Measurements from ENCODE around the gene RAD21L1.
"Not testable (repeated sequence)": the region's sequence is repeated elsewhere in the genome, so short reads cannot be mapped to it uniquely, and the experiment has no call there.

The RAD21L1 gene

DNA sequence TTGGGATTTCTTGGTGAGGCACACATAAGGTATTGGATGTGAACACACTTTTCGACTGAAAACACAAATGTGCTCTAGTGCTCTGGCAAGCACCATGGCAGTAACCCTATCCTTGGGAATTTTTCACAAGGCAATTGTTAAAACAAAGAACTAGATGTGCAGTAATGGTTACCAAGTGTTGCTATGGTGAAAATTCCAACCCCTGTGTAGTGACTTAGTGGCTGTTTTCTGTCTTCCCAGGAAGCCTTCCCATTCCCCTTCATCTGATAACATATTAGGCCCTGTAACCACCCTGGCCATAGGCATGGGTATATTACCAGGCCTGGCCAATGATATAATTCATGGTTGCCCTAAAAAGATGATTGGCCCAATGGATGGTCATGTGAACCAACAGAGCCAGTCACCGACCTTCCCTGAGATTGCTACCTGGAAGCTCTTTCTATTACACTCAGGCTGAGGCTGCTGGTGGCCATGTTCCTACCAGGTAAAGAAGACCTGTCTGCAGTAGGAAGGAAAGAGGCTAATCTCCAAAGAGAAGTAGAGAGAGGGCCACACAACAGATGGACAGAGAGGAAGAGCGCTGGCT is 18.5 kb upstream of the RAD21L1 start:
- Histone ChIP-seq H3K9me3 (no peaks in the 10 kb centered on the region), H3K36me3 (no peaks in the 10 kb centered on the region), H3K27me3 (no peaks in the 10 kb centered on the region), H3K27ac (no peak overlapping the region), H4K20me1 (no peaks in the 10 kb centered on the region), H3K4me2 (no peak overlapping the region), H3K9ac (no peak overlapping the region), H3K4me1 (no peaks in the 10 kb centered on the region), H3K4me3 (no peak overlapping the region)
- no peak for TF ChIP-seq Cebpa-rat (IDR thresholded peaks at IDR 0.05)

DNA sequence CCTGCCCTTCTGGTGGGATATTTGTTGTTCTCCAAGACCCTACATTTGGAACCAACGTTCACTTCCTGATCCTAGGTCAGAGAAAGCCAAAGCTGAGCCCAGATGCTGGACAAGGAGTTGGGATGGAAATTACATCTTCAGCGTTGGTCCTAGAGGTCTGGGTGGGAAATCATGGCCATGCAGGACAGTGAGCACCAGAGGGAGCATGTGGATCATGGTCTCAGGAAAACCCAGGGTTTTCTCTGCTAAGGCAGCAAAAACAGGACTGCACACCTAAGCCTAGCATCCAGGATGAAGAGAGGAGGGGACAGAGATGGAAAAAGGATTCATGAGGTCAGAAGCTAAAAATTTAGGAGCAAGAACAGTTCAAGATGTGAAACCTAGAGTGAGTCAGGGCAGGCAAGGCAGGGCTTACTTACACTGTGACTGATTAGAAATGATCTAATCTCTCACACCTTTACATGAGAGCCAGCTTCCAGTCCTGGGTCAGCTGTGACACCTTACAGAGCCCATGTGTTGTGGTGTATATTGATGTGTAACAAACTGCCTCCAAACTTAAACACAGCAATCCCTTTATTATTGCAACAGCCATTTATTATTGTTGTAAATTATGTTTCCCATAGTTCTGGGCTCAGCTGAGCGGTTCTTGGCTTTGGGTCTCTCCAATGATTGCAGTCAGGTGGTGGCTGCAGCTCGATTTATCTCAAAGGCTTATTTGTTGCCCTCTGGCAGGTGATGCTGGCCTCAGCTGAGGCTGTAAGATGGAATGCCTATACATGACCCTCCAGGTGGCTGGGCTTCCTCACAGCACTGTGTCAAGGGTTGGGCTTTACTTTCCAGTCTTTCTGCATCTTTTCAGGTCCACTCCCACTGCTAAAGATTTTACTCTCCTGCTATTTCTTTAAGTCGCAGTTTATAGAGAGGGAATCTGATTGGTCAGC is 16.1 kb upstream of the RAD21L1 start:
- H3K9ac ChIP-seq: no peak overlapping the region
- H3K36me3 ChIP-seq: no peaks in the 10 kb centered on the region
- no peaks in the 10 kb centered on the region for H3K4me1 ChIP-seq
- no peaks in the 10 kb centered on the region for H3K9me3 ChIP-seq
- no peaks in the 10 kb centered on the region for H3K27me3 ChIP-seq
- H3K4me2 ChIP-seq: no peak overlapping the region
- no peaks in the 10 kb centered on the region for H4K20me1 ChIP-seq
- H3K27ac ChIP-seq: no peak overlapping the region
- TF ChIP-seq Cebpa-rat (IDR thresholded peaks at IDR 0.05): no peak
- no peak overlapping the region for H3K4me3 ChIP-seq

DNA sequence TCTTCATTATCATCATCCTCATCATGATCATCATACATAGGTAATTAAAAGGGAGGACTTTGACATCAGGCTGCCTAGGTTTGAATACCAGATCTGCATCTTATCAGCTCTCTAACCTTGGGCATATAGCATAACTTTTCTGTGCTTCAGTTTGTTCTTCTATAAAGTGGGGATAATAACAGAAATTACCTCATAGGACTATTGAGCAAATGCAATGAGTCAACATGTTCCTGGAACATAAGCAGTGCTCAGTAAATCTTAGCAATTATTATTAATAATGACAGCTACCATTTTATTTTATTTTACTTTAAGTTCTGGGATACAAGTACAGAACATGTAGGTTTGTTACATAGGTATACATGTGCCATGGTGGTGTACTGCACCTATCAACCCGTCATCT is 15.3 kb upstream of the RAD21L1 start:
- no peaks in the 10 kb centered on the region for H3K9me3 ChIP-seq
- no peaks in the 10 kb centered on the region for H3K36me3 ChIP-seq
- H3K4me2 ChIP-seq: no peak overlapping the region
- peaks cover 1% of the 10 kb centered on the region for H3K4me1 ChIP-seq
- no peak for TF ChIP-seq Cebpa-rat (IDR thresholded peaks at IDR 0.05)
- no peaks in the 10 kb centered on the region for H3K27me3 ChIP-seq
- no peak overlapping the region for H3K4me3 ChIP-seq
- H4K20me1 ChIP-seq: no peaks in the 10 kb centered on the region
- no peak overlapping the region for H3K9ac ChIP-seq
- no peak overlapping the region for H3K27ac ChIP-seq

DNA sequence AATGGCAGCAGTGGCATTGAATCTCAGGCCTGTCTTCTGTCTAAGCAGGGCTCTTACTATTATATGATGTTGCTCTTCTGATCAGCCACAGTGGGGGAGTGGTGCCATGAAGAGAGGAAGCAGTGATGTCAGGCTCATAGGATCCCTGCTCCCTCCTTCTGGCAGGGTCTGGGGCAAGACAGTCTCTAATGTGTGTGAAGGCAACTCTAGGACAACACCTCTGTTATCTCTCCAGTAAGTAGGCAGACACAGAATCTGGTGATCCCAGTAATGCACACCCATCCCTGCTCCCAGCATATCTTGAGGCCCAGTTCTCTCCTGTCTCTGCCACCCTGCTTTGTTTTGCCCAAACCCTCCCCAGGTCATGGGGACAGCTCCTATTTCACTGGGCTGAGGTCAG is 13.8 kb upstream of the RAD21L1 start:
- Histone ChIP-seq H3K9me3 (no peaks in the 10 kb centered on the region), H3K36me3 (no peaks in the 10 kb centered on the region), H3K4me2 (no peak overlapping the region), H3K27me3 (no peaks in the 10 kb centered on the region), H3K27ac (no peak overlapping the region), H4K20me1 (no peaks in the 10 kb centered on the region), H3K9ac (no peak overlapping the region), H3K4me1 (peaks cover 9% of the 10 kb centered on the region), H3K4me3 (no peak overlapping the region)
- no peak for TF ChIP-seq Cebpa-rat (IDR thresholded peaks at IDR 0.05)

DNA sequence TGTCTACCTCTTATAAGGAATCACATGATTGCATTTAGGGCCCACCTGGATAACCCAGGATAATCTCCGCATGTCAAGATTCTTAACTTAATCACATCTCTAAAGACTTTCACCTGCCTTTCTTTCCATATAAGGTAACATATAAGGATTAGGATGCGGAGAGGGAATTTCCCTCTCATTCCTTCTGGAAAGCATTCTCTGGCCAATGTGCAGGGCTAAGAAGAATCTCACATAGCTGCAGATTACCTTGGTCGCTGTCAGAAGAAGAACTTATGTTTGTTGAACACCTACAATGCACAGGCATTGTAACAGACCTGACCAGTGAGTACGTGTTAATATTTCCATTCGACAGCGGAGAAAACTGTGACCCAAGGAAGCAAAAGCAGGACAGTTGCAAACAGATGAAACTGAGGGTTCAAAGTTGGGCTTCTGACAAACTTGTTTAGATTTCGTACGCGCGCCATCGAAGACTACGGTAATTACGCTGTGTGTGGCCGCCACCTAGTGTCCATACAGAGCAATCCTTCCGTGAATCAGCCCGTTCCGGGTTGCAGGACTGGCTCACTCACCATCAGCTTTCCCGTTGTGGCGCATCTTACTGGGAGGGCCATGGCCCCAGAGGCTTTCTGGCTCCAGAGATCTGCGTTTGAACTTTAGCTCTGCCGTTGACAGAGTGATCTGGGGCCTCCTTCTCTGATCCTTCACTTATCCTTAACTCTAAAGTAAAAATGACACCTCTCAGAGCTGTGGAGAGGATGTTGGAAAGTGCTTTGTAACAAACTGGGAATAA is 13.0 kb upstream of the RAD21L1 start:
- no peak overlapping the region for H3K9ac ChIP-seq
- no peak for TF ChIP-seq Cebpa-rat (IDR thresholded peaks at IDR 0.05)
- no peaks in the 10 kb centered on the region for H3K36me3 ChIP-seq
- H3K4me1 ChIP-seq: peaks cover 9% of the 10 kb centered on the region
- H3K27ac ChIP-seq: no peak overlapping the region
- no peak overlapping the region for H3K4me3 ChIP-seq
- H3K27me3 ChIP-seq: no peaks in the 10 kb centered on the region
- H3K4me2 ChIP-seq: no peak overlapping the region
- H3K9me3 ChIP-seq: no peaks in the 10 kb centered on the region
- no peaks in the 10 kb centered on the region for H4K20me1 ChIP-seq

DNA sequence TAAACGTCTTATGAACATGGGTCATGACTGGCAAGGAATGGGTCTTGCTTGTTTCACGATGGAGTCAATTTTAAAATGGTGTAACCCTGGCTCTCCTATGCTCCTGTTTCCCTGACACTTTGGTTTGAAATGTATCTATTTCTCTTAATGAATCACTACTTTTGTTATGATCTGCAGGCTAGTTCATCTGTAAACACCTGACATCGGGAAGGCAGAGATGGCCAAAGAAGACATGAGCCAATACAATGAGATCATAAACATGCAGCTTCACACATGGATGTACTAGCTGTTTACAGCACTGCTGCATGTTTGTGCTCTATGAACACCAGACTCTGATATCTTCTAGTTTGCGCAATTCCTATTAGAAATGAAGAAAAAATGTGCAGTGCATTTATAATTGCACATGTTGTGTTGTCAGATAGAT is 11.0 kb upstream of the RAD21L1 start:
- Histone ChIP-seq H3K27me3 (no peaks in the 10 kb centered on the region), H3K27ac (no peak overlapping the region), H3K36me3 (no peaks in the 10 kb centered on the region), H4K20me1 (no peaks in the 10 kb centered on the region), H3K4me3 (no peak overlapping the region), H3K4me1 (peaks cover 9% of the 10 kb centered on the region), H3K9me3 (no peaks in the 10 kb centered on the region), H3K4me2 (no peak overlapping the region), H3K9ac (no peak overlapping the region)
- no peak for TF ChIP-seq Cebpa-rat (IDR thresholded peaks at IDR 0.05)

DNA sequence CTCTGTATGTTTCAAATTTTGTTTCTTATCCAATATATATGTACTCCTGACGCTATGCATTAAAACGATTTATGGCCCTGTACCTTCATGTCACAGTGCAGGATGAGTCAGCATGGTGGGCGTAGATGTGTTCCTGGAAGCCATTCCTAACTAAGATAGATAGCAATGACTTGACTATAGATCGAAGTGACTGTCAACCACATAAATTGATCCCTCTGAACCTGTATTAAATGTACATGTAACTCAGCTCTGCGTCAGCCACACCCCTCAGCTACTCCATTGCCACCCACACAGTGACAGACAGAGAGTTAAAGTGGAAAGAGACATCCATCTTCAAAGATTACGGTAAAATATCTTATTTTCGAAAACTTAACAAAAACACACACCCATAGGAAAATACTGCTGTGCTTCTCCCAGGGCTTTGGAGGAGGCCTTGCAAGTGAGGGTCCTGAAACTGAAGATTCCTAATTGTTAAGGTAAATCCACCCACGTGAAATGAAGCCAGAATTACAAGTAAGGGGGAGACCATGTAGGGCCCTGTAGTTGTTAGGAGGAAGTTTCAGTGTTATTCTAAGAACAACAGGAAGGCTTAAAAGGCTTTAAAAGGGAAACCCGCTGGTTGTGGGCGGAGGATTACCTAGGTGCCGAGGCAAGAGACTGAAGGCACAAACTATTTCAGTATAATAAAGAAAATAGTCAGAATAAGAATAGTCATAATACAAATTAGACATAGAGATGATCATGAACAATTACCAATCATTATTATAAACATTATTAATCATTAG is 10.3 kb upstream of the RAD21L1 start:
- H3K9me3 ChIP-seq: no peaks in the 10 kb centered on the region
- H3K4me3 ChIP-seq: no peak overlapping the region
- H3K4me1 ChIP-seq: peaks cover 9% of the 10 kb centered on the region
- H3K27me3 ChIP-seq: no peaks in the 10 kb centered on the region
- H3K9ac ChIP-seq: no peak overlapping the region
- H3K36me3 ChIP-seq: no peaks in the 10 kb centered on the region
- TF ChIP-seq Cebpa-rat (IDR thresholded peaks at IDR 0.05): no peak
- H3K27ac ChIP-seq: no peak overlapping the region
- H4K20me1 ChIP-seq: no peaks in the 10 kb centered on the region
- peak overlapping the region; percentile 20; the same call in 1 of the 2 replicates for H3K4me2 ChIP-seq

DNA sequence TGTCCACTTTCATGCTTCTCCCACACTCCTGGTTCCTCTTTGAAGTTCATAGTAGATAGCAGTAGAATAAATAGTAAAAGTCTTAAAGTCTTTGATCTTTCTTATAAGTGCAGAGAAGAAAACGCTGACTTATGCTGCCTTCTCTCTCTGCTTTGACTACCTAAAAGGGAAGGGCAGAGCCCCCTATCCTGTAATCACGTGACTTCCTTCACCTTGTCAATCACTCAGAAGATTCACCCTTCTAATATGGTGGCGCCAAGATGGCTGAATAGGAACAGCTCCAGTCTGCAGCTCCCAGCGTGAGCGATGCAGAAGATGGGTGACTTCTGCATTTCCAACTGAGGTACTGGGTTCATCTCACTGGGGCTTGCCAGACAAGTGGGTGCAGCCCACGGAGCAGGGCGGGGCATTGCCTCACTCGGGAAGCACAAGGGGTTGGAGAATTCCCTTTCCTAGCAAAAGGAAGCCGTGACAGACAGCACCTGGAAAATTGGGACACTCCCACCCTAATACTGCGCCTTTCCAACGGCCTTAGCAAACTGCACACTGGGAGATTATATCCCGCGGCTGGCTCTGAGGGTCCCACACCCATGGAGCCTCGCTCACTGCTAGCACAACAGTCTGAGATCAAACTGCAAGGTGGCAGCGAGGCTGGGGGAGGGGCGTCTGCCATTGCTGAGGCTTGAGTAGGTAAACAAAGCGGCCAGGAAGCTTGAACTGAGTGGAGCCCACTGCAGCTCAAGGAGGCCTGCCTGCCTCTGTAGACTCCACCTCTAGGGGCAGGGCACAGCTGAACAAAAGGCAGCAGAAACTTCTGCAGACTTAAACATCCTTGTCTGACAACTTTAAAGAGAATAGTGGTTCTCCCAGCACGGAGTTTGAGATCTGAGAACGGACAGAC is 9.1 kb upstream of the RAD21L1 start:
- peak overlapping the region; percentile 20; the same call in 1 of the 2 replicates for H3K4me2 ChIP-seq
- H4K20me1 ChIP-seq, H3K36me3 ChIP-seq: not testable (repeated sequence)

DNA sequence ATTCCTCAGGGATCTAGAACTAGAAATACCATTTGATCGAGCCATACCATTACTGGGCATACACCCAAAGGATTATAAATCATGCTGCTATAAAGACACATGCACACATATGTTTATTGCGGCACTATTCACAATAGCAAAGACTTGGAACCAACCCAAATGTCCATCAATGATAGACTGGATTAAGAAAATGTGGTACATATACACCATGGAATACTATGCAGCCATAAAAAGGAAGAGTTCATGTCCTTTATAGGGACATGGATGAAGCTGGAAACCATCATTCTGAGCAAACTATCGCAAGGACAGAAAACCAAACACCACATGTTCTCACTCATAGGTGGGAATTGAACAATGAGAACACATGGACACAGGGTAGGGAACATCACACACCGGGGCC is 3.1 kb upstream of the RAD21L1 start:
- not testable (repeated sequence) for H3K9me3 ChIP-seq, H4K20me1 ChIP-seq, H3K4me2 ChIP-seq, H3K4me1 ChIP-seq, H3K27ac ChIP-seq, H3K4me3 ChIP-seq, H3K9ac ChIP-seq, H3K36me3 ChIP-seq
- peaks cover 18% of the 10 kb centered on the region for H3K27me3 ChIP-seq

More for the DNA sequence above, 9.1 kb upstream of the RAD21L1 start:
- H3K4me3 ChIP-seq, H3K9ac ChIP-seq, H3K27me3 ChIP-seq, H3K9me3 ChIP-seq, H3K27ac ChIP-seq, H3K4me1 ChIP-seq: not testable (repeated sequence)

Measured in BLaER1 (cell line).